GM23338 (cell line): ENCODE results near the gene LMX1B. TPM values are rescaled to one million over a fixed set of nuclear protein-coding genes. Genes with fewer than 3 reads are reported as not detected.

Experiments
- ATAC-seq: fragments of 200-7000 bp; cut with Tn5 transposase; 3 replicates; pipeline ENCODE4 v1.9.1; 2020
- DNase-seq: peaks from one replicate; pipeline ENCODE4 v3.0.0-alpha.2; 2015; ENCODE audit warnings: low spot score
- H2AFZ ChIP-seq: fragments of 200-600 bp; sonication (generic); 2 replicates; pipeline ENCODE4 v1.8.0; 2016; ENCODE audit warnings: antibody characterized with exemption, mild to moderate bottlenecking, moderate library complexity
- H3F3A ChIP-seq: fragments of 200-600 bp; sonication (generic); replicated peaks from 2 replicates; pipeline ENCODE4 v1.8.0; 2017; ENCODE audit warnings: antibody characterized with exemption, mixed run types, low read depth
- H3K27ac ChIP-seq: fragments of 200-600 bp; sonication (generic); 2 replicates; pipeline ENCODE4 v1.6.1; 2016; ENCODE audit warnings: low read depth
- H3K27me3 ChIP-seq: fragments of 200-600 bp; sonication (generic); 2 replicates; pipeline ENCODE4 v1.8.0; 2016; ENCODE audit warnings: mild to moderate bottlenecking, mixed run types, moderate library complexity; ENCODE audit not compliant: insufficient read depth
- H3K36me3 ChIP-seq: fragments of 200-600 bp; sonication (generic); 2 replicates; pipeline ENCODE4 v1.8.0; 2016; ENCODE audit warnings: mild to moderate bottlenecking; ENCODE audit not compliant: insufficient read depth
- H3K4me1 ChIP-seq: fragments of 200-600 bp; sonication (generic); 2 replicates; pipeline ENCODE4 v1.8.0; 2016; ENCODE audit warnings: mild to moderate bottlenecking, moderate library complexity; ENCODE audit not compliant: insufficient read depth
- H3K4me2 ChIP-seq: fragments of 200-600 bp; sonication (generic); 2 replicates; pipeline ENCODE4 v1.7.1; 2017; ENCODE audit warnings: mixed run types
- H3K4me3 ChIP-seq: fragments of 200-600 bp; sonication (generic); 2 replicates; pipeline ENCODE4 v1.6.1; 2016; ENCODE audit warnings: mixed run types
- H3K79me2 ChIP-seq: fragments of 200-600 bp; sonication (generic); replicated peaks from 2 replicates; pipeline ENCODE4 v1.8.0; 2017; ENCODE audit warnings: mild to moderate bottlenecking; ENCODE audit not compliant: insufficient read depth
- H3K9me2 ChIP-seq: fragments of 200-600 bp; sonication (generic); 2 replicates; pipeline ENCODE4 v1.8.0; 2017; ENCODE audit not compliant: insufficient read depth
- H4K20me1 ChIP-seq: fragments of 200-600 bp; sonication (generic); replicated peaks from 2 replicates; pipeline ENCODE4 v1.8.0; 2017; ENCODE audit warnings: mild to moderate bottlenecking; ENCODE audit not compliant: insufficient read depth
- H3K27ac Mint-ChIP-seq: 2 replicates; pipeline ENCODE4 v1.8.0; 2020; ENCODE audit warnings: inconsistent platforms, mild to moderate bottlenecking, moderate library complexity, mixed read lengths
- H3K27me3 Mint-ChIP-seq: 3 replicates; pipeline ENCODE4 v1.8.0; 2022; ENCODE audit warnings: low read depth, mild to moderate bottlenecking, moderate library complexity, mixed read lengths, inconsistent platforms; ENCODE audit not compliant: insufficient read depth, poor library complexity
- H3K36me3 Mint-ChIP-seq: 3 replicates; pipeline ENCODE4 v1.8.0; 2021; ENCODE audit warnings: low read depth, mild to moderate bottlenecking, inconsistent platforms, moderate library complexity, mixed read lengths
- H3K4me1 Mint-ChIP-seq: 3 replicates; pipeline ENCODE4 v1.8.0; 2020; ENCODE audit warnings: mild to moderate bottlenecking, inconsistent platforms, mixed read lengths
- H3K4me3 Mint-ChIP-seq: 3 replicates; pipeline ENCODE4 v1.8.0; 2021; ENCODE audit warnings: moderate library complexity, mild to moderate bottlenecking, inconsistent platforms, mixed read lengths
- H3K9me3 Mint-ChIP-seq: 3 replicates; pipeline ENCODE4 v1.8.0; 2020; ENCODE audit warnings: moderate library complexity, mild to moderate bottlenecking, inconsistent platforms, mixed read lengths
- CREB1 ChIP-seq: fragments of 250-450 bp; sonication (Bioruptor Pico); IDR thresholded peaks from 2 replicates; pipeline ENCODE4 v1.5.0; 2020; ENCODE audit warnings: low read depth, mild to moderate bottlenecking, moderate library complexity
- EZH2phosphoT487 ChIP-seq: fragments of 200-600 bp; sonication (generic); IDR thresholded peaks from one replicate; pipeline ENCODE4 v1.8.1; 2018; ENCODE audit warnings: antibody characterized with exemption; ENCODE audit not compliant: unreplicated experiment
- JUNB ChIP-seq: IDR thresholded peaks from one replicate; pipeline ENCODE4 v1.6.1; 2016; ENCODE audit warnings: antibody characterized with exemption; ENCODE audit not compliant: unreplicated experiment
- NANOG ChIP-seq: IDR thresholded peaks from 2 replicates; pipeline ENCODE4 v1.6.1; 2016; ENCODE audit warnings: antibody characterized with exemption, borderline replicate concordance
- POLR2AphosphoS5 ChIP-seq: IDR thresholded peaks from 2 replicates; pipeline ENCODE4 v1.6.1; 2016; ENCODE audit warnings: antibody characterized with exemption, low read depth
- STAT1 ChIP-seq: IDR thresholded peaks from one replicate; pipeline ENCODE4 v1.6.1; 2016; ENCODE audit warnings: antibody characterized with exemption; ENCODE audit not compliant: unreplicated experiment
- ZNF331 ChIP-seq: fragments of 250-450 bp; sonication (Bioruptor Pico); IDR thresholded peaks from 2 replicates; pipeline ENCODE4 v1.5.0; 2020; ENCODE audit warnings: low read depth, mild to moderate bottlenecking, moderate library complexity
- polyA plus RNA-seq: library from polyadenylated mRNA; unstranded; fragments of >200 nt; fragmentation: Nextera tagmentation; extraction: Ambion mirVana; gene quantifications from 2 replicates; pipeline ENCODE4 v1.2.1, GENCODE V29; 2016
- total RNA-seq: library from RNA; depleted of rRNA; stranded (reverse); fragments of >200 nt; shearing (Covaris generic); gene quantifications from 2 replicates; pipeline ENCODE4 v1.2.3, GENCODE V29; 2014
- TF ChIP-seq, protein P1 (sequence below): IDR thresholded peaks from 2 replicates; pipeline ENCODE4 v1.6.1; 2016; ENCODE audit warnings: antibody characterized with exemption
- TF ChIP-seq, protein P2 (sequence below): fragments of 250-450 bp; sonication (Bioruptor Pico); IDR thresholded peaks from 2 replicates; pipeline ENCODE4 v1.5.0; 2020; ENCODE audit warnings: mild to moderate bottlenecking, moderate library complexity
- TF ChIP-seq, protein P3 (sequence below): IDR thresholded peaks from one replicate; pipeline ENCODE4 v1.6.1; 2018; ENCODE audit warnings: antibody characterized with exemption; ENCODE audit not compliant: unreplicated experiment
- TF ChIP-seq, protein P4 (sequence below), 2 experiments: fragments of 200-600 bp in 1 of 2; sonication (generic) in 1 of 2; conservative IDR thresholded peaks; 2 replicates each; pipeline versions ENCODE4 v1.5.1 to v1.6.1; 2016 to 2017; ENCODE audit warnings: antibody characterized with exemption in 2 of 2, low read depth in 2 of 2, mild to moderate bottlenecking in 2 of 2, moderate library complexity in 1 of 2

LMX1B gene
- total and polyA plus RNA-seq, 2 experiments from 2014 or later: 0.08 to 0.21 TPM

DNA sequence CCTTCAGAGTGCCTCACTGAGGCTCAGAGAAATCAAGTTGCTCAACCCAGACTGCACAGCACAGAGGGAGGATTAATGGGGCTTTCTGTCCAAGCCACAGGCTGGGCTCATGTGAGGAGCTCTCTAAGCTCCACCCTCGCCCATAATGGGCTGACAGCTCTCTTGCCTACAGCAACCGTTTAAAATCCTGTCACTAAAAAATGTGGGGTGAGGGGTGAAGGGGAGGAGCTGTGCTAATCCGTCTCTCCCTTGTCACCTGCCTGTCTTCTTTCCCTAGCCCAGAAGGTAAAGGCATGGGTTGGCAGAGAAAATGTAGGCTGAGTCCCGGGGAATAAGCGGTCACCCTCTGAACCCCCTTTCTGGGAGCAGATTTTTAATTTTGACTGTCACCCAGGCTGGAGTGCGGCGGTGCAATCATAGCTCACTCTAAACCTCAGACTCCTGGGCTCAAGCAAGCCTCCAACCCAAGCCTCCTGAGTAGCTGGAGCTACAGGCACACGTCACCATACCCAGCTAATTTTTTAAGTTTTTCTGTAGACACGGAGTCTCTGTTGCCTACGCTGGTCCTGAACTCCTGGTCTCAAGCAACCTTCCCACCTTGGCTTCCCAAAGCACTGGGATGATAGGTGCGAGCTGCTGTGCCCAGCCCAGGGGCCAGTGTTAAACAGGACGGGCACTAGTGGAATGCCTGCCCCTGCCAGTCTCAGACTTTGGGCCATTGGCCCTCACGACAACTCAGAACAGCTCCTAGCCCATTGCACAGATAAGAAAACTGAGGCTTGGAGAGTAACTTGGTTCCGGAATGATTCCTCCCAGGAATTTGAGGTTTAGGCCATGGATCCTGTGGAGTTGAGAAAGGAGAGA, 89.5 kb downstream of the LMX1B start:
- H2AFZ ChIP-seq: peak overlapping the region; percentile 59
- ATAC-seq: peak; percentile 6; the same call in 2 of the 3 replicates
- H3K27me3 Mint-ChIP-seq: peaks cover 36% of the 10 kb centered on the region

More for the DNA sequence above, 89.5 kb downstream of the LMX1B start:
- no peaks in the 10 kb centered on the region for H3K79me2 ChIP-seq
- Mint-ChIP-seq H3K9me3 (no peaks in the 10 kb centered on the region), H3K36me3 (no peaks in the 10 kb centered on the region), H3K4me1 (peaks cover 21% of the 10 kb centered on the region), H3K4me3 (no peak overlapping the region; the same call in 2 of the 3 replicates), H3K27ac (no peak overlapping the region)
- H3K4me2 ChIP-seq: no peak overlapping the region
- H3F3A ChIP-seq: no peaks in the 10 kb centered on the region
- TF ChIP-seq CREB1 (CRISPR knock-in tag) (no peak), NANOG (no peak), POLR2AphosphoS5 (no peak), JUNB (no peak), STAT1 (no peak), ZNF331 (CRISPR knock-in tag) (no peak), EZH2phosphoT487 (no peak)
- TF ChIP-seq, protein P1, sequence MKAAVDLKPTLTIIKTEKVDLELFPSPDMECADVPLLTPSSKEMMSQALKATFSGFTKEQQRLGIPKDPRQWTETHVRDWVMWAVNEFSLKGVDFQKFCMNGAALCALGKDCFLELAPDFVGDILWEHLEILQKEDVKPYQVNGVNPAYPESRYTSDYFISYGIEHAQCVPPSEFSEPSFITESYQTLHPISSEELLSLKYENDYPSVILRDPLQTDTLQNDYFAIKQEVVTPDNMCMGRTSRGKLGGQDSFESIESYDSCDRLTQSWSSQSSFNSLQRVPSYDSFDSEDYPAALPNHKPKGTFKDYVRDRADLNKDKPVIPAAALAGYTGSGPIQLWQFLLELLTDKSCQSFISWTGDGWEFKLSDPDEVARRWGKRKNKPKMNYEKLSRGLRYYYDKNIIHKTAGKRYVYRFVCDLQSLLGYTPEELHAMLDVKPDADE: no peak
- TF ChIP-seq, protein P2, sequence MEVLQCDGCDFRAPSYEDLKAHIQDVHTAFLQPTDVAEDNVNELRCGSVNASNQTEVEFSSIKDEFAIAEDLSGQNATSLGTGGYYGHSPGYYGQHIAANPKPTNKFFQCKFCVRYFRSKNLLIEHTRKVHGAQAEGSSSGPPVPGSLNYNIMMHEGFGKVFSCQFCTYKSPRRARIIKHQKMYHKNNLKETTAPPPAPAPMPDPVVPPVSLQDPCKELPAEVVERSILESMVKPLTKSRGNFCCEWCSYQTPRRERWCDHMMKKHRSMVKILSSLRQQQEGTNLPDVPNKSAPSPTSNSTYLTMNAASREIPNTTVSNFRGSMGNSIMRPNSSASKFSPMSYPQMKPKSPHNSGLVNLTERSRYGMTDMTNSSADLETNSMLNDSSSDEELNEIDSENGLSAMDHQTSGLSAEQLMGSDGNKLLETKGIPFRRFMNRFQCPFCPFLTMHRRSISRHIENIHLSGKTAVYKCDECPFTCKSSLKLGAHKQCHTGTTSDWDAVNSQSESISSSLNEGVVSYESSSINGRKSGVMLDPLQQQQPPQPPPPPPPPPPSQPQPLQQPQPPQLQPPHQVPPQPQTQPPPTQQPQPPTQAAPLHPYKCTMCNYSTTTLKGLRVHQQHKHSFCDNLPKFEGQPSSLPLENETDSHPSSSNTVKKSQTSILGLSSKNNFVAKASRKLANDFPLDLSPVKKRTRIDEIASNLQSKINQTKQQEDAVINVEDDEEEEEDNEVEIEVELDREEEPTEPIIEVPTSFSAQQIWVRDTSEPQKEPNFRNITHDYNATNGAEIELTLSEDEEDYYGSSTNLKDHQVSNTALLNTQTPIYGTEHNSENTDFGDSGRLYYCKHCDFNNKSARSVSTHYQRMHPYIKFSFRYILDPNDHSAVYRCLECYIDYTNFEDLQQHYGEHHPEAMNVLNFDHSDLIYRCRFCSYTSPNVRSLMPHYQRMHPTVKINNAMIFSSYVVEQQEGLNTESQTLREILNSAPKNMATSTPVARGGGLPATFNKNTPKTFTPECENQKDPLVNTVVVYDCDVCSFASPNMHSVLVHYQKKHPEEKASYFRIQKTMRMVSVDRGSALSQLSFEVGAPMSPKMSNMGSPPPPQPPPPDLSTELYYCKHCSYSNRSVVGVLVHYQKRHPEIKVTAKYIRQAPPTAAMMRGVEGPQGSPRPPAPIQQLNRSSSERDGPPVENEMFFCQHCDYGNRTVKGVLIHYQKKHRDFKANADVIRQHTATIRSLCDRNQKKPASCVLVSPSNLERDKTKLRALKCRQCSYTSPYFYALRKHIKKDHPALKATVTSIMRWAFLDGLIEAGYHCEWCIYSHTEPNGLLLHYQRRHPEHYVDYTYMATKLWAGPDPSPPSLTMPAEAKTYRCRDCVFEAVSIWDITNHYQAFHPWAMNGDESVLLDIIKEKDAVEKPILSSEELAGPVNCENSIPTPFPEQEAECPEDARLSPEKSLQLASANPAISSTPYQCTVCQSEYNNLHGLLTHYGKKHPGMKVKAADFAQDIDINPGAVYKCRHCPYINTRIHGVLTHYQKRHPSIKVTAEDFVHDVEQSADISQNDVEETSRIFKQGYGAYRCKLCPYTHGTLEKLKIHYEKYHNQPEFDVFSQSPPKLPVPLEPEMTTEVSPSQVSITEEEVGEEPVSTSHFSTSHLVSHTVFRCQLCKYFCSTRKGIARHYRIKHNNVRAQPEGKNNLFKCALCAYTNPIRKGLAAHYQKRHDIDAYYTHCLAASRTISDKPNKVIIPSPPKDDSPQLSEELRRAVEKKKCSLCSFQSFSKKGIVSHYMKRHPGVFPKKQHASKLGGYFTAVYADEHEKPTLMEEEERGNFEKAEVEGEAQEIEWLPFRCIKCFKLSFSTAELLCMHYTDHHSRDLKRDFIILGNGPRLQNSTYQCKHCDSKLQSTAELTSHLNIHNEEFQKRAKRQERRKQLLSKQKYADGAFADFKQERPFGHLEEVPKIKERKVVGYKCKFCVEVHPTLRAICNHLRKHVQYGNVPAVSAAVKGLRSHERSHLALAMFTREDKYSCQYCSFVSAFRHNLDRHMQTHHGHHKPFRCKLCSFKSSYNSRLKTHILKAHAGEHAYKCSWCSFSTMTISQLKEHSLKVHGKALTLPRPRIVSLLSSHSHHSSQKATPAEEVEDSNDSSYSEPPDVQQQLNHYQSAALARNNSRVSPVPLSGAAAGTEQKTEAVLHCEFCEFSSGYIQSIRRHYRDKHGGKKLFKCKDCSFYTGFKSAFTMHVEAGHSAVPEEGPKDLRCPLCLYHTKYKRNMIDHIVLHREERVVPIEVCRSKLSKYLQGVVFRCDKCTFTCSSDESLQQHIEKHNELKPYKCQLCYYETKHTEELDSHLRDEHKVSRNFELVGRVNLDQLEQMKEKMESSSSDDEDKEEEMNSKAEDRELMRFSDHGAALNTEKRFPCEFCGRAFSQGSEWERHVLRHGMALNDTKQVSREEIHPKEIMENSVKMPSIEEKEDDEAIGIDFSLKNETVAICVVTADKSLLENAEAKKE (CRISPR knock-in tag): no peak
- TF ChIP-seq, protein P3, sequence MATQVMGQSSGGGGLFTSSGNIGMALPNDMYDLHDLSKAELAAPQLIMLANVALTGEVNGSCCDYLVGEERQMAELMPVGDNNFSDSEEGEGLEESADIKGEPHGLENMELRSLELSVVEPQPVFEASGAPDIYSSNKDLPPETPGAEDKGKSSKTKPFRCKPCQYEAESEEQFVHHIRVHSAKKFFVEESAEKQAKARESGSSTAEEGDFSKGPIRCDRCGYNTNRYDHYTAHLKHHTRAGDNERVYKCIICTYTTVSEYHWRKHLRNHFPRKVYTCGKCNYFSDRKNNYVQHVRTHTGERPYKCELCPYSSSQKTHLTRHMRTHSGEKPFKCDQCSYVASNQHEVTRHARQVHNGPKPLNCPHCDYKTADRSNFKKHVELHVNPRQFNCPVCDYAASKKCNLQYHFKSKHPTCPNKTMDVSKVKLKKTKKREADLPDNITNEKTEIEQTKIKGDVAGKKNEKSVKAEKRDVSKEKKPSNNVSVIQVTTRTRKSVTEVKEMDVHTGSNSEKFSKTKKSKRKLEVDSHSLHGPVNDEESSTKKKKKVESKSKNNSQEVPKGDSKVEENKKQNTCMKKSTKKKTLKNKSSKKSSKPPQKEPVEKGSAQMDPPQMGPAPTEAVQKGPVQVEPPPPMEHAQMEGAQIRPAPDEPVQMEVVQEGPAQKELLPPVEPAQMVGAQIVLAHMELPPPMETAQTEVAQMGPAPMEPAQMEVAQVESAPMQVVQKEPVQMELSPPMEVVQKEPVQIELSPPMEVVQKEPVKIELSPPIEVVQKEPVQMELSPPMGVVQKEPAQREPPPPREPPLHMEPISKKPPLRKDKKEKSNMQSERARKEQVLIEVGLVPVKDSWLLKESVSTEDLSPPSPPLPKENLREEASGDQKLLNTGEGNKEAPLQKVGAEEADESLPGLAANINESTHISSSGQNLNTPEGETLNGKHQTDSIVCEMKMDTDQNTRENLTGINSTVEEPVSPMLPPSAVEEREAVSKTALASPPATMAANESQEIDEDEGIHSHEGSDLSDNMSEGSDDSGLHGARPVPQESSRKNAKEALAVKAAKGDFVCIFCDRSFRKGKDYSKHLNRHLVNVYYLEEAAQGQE: no peak
- TF ChIP-seq, protein P4, sequence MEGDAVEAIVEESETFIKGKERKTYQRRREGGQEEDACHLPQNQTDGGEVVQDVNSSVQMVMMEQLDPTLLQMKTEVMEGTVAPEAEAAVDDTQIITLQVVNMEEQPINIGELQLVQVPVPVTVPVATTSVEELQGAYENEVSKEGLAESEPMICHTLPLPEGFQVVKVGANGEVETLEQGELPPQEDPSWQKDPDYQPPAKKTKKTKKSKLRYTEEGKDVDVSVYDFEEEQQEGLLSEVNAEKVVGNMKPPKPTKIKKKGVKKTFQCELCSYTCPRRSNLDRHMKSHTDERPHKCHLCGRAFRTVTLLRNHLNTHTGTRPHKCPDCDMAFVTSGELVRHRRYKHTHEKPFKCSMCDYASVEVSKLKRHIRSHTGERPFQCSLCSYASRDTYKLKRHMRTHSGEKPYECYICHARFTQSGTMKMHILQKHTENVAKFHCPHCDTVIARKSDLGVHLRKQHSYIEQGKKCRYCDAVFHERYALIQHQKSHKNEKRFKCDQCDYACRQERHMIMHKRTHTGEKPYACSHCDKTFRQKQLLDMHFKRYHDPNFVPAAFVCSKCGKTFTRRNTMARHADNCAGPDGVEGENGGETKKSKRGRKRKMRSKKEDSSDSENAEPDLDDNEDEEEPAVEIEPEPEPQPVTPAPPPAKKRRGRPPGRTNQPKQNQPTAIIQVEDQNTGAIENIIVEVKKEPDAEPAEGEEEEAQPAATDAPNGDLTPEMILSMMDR (conservative IDR thresholded peaks at IDR 0.05; ENCODE audit: low read depth in 2 of 2): no peak
- H3K9me2 ChIP-seq: no peaks in the 10 kb centered on the region
- no peaks in the 10 kb centered on the region for H3K36me3 ChIP-seq
- H3K27me3 ChIP-seq: peaks cover 26% of the 10 kb centered on the region
- no peaks in the 10 kb centered on the region for H4K20me1 ChIP-seq
- H3K4me1 ChIP-seq: peaks cover 3% of the 10 kb centered on the region
- no peak overlapping the region for H3K27ac ChIP-seq
- H3K4me3 ChIP-seq: no peak overlapping the region
- DNase-seq: peak; percentile 48
